Neuronal stem cell (in vitro differentiated cells): ENCODE data around the gene TBX1.

Experiments used
- DNase-seq: peaks from one replicate; pipeline ENCODE4 v3.0.0-alpha.2; 2013; ENCODE audit warnings: low spot score
- H2AFZ ChIP-seq: one replicate; pipeline ENCODE4 v1.6.1; 2013; ENCODE audit warnings: mild to moderate bottlenecking, low read length, inconsistent platforms
- H2AK5ac ChIP-seq: 2 replicates; pipeline ENCODE4 v1.6.1; 2013; ENCODE audit warnings: low read depth, mild to moderate bottlenecking, inconsistent platforms, low read length, moderate library complexity, mixed read lengths
- H2BK120ac ChIP-seq: 2 replicates; pipeline ENCODE4 v1.6.1; 2013; ENCODE audit warnings: low read depth, mild to moderate bottlenecking, inconsistent platforms, low read length, moderate library complexity, mixed read lengths
- H2BK12ac ChIP-seq: one replicate; pipeline ENCODE4 v1.6.1; 2013; ENCODE audit warnings: low read length, inconsistent platforms
- H2BK15ac ChIP-seq: 2 replicates; pipeline ENCODE4 v1.6.1; 2013; ENCODE audit warnings: mild to moderate bottlenecking, low read length, inconsistent platforms, mixed read lengths
- H2BK5ac ChIP-seq: one replicate; pipeline ENCODE4 v1.6.1; 2013; ENCODE audit warnings: inconsistent platforms, mild to moderate bottlenecking, low read length, moderate library complexity
- H3K14ac ChIP-seq: one replicate; pipeline ENCODE4 v1.6.1; 2013; ENCODE audit warnings: low read length, inconsistent platforms
- H3K18ac ChIP-seq: 2 replicates; pipeline ENCODE4 v1.6.1; 2013; ENCODE audit warnings: low read length, inconsistent platforms
- H3K23ac ChIP-seq: 2 replicates; pipeline ENCODE4 v1.6.1; 2013; ENCODE audit warnings: low read depth, mild to moderate bottlenecking, mixed read lengths, low read length, inconsistent platforms; ENCODE audit not compliant: poor library complexity
- H3K27ac ChIP-seq: replicated peaks from 3 replicates; pipeline ENCODE4 v1.5.1; 2013; ENCODE audit warnings: low read length, inconsistent platforms
- H3K27me3 ChIP-seq, 3 experiments: 2 replicates each; pipeline ENCODE4 v1.6.1; 2013; ENCODE audit warnings: low read length in 3 of 3, mild to moderate bottlenecking in 2 of 3, inconsistent platforms in 1 of 3, low read depth in 1 of 3, mixed read lengths in 1 of 3, moderate library complexity in 1 of 3; ENCODE audit not compliant: control insufficient read depth in 3 of 3, insufficient read depth in 3 of 3
- H3K36me3 ChIP-seq, 2 donors: replicated peaks in 1 of 2; 2 replicates each; pipeline ENCODE4 v1.6.1; 2013; ENCODE audit warnings: low read length in 2 of 2; ENCODE audit not compliant: control insufficient read depth in 2 of 2, insufficient read depth in 2 of 2
- H3K4ac ChIP-seq: 2 replicates; pipeline ENCODE4 v1.6.1; 2013; ENCODE audit warnings: inconsistent platforms, mild to moderate bottlenecking, low read length, moderate library complexity
- H3K4me1 ChIP-seq, 2 donors: 1 replicate in 1 of 2; 2 replicates in 1 of 2; pipeline ENCODE4 v1.6.1; 2013; ENCODE audit warnings: low read length in 2 of 2, low read depth in 1 of 2; ENCODE audit not compliant: control insufficient read depth in 2 of 2, insufficient read depth in 1 of 2
- H3K4me2 ChIP-seq: one replicate; pipeline ENCODE4 v1.6.1; 2013; ENCODE audit warnings: mild to moderate bottlenecking, low read length, inconsistent platforms; ENCODE audit not compliant: insufficient read depth, poor library complexity, severe bottlenecking
- H3K4me3 ChIP-seq, 2 donors: 2 replicates each; pipeline ENCODE4 v1.5.1; 2013; ENCODE audit warnings: low read length in 2 of 2, mild to moderate bottlenecking in 2 of 2, inconsistent platforms in 1 of 2, moderate library complexity in 1 of 2
- H3K79me1 ChIP-seq: one replicate; pipeline ENCODE4 v1.6.1; 2013; ENCODE audit warnings: low read depth, mild to moderate bottlenecking, inconsistent platforms, low read length, moderate library complexity
- H3K9ac ChIP-seq: one replicate; pipeline ENCODE4 v1.6.1; 2013; ENCODE audit warnings: mild to moderate bottlenecking, low read depth, low read length, inconsistent platforms; ENCODE audit not compliant: poor library complexity
- H3K9me3 ChIP-seq, 2 donors: replicated peaks in 1 of 2; 2 replicates each; pipeline versions ENCODE3 to v1.6.1; 2013; ENCODE audit warnings: low read length in 2 of 2, mild to moderate bottlenecking in 2 of 2, inconsistent platforms in 1 of 2, low read depth in 1 of 2, mixed read lengths in 1 of 2, moderate library complexity in 1 of 2; ENCODE audit not compliant: control insufficient read depth in 2 of 2, insufficient read depth in 1 of 2
- H4K8ac ChIP-seq: one replicate; pipeline ENCODE4 v1.6.1; 2013; ENCODE audit warnings: low read depth, mild to moderate bottlenecking, inconsistent platforms, low read length, moderate library complexity
- H4K91ac ChIP-seq: one replicate; pipeline ENCODE4 v1.6.1; 2013; ENCODE audit warnings: low read length, low read depth, mild to moderate bottlenecking, inconsistent platforms; ENCODE audit not compliant: poor library complexity
- WGBS, 2 donors: extraction: QIAGEN DNeasy Blood & Tissue Kit; methylation state at CpG; one replicate each; pipeline ENCODE4 v1.1.7; 2013; ENCODE audit warnings: missing lambda C conversion rate in 2 of 2, mixed read lengths in 1 of 2; ENCODE audit not compliant: insufficient read length in 2 of 2, insufficient replicate concordance in 1 of 2; ENCODE audit errors: extremely low coverage in 2 of 2; 5-methylcytosine and 5-hydroxymethylcytosine counted together

Gene TBX1

DNA sequence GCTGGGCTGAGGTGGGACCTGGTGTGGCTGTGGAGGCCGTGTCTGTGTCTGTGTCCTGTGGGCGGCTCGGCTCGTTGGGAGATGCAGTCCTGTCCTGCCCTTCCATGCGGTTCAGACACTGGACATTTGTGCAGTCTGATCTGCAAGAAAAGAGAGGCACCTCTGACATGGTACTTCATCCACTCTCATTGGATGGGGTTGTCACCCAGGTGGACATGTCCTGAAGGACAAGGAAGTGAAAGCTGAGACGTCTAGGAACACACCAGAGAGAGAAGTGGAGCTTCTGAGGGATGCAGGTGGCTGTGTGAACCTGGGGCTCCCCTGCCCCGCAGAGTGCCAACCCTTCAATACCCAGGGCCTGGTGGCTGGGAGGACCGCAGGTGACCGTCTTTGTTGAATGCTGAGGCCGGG is 18.4 kb downstream of the TBX1 start:
- no peaks in the 10 kb centered on the region for H3K36me3 ChIP-seq

DNA sequence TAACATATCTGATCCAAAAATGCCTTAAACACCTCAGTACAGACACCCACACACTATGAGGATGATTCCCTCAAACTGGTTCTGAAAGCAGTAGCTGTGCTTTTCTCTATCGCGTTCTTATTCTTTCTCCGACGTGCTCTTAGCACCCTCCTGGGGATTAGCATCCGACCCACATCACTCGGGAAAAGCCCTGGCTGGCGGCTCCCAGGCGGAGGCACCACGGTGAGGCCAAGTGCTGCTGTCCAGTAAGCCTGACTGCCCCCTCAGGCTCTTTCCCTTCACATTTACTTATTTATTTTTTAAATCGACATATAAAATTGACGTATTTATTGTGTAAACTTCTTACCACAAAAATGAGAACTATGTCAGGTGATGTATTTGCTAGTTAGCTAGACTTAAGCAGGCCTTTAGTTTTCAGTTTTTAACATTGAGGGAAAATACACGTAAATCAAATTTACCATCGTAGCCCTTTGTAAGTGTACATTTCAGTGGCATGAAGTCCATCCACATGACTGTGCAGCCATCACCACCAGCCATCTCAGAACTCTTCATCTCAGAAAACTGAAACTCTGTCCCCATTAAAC is 19.2 kb downstream of the TBX1 start:
- Histone ChIP-seq H4K91ac (no peak overlapping the region), H3K36me3 (no peaks in the 10 kb centered on the region), H3K4ac (no peak overlapping the region), H3K4me3 (no peak overlapping the region), H2BK15ac (no peak overlapping the region), H4K8ac (no peak overlapping the region), H3K79me1 (peaks cover 1% of the 10 kb centered on the region), H3K27me3 (peaks cover 0 to 28% (median 5%) of the 10 kb centered on the region in 3 experiments), H2BK12ac (peak overlapping the region; percentile 22), H3K9me3 (peaks cover 3% of the 10 kb centered on the region in 2 donors), H2AK5ac (no peak overlapping the region), H3K14ac (no peak overlapping the region), H3K9ac (no peak overlapping the region), H3K18ac (no peak overlapping the region), H3K23ac (no peak overlapping the region), H3K4me1 (peaks cover 0 to 3% of the 10 kb centered on the region in 2 donors), H2AFZ (no peak overlapping the region), H2BK5ac (no peak overlapping the region), H3K4me2 (no peak overlapping the region), H2BK120ac (no peak overlapping the region), H3K27ac (no peak overlapping the region)
- WGBS, 2 donors: no CpG with 5 or more reads among the region's 13 CpGs
- DNase-seq: no peak

More for the DNA sequence above, 18.4 kb downstream of the TBX1 start:
- Histone ChIP-seq H2AK5ac (peak overlapping the region; percentile 63), H2BK15ac (no peak overlapping the region), H3K4me1 (peaks cover 0 to 3% of the 10 kb centered on the region in 2 donors), H4K8ac (no peak overlapping the region), H3K18ac (peak overlapping the region; percentile 15), H3K23ac (peak overlapping the region; percentile 93), H3K4me2 (no peak overlapping the region), H2BK5ac (no peak overlapping the region), H3K4ac (no peak overlapping the region), H3K27ac (no peak overlapping the region), H2AFZ (no peak overlapping the region), H3K79me1 (peaks cover 1% of the 10 kb centered on the region), H2BK12ac (no peak overlapping the region), H2BK120ac (no peak overlapping the region), H3K4me3 (no peak overlapping the region), H3K9ac (no peak overlapping the region), H3K14ac (no peak overlapping the region), H4K91ac (peak overlapping the region; percentile 85), H3K27me3 (peaks cover 0 to 36% (median 5%) of the 10 kb centered on the region in 3 experiments), H3K9me3 (peaks cover 3% of the 10 kb centered on the region in 2 donors)
- DNase-seq: no peak
- WGBS, 2 donors: no CpG with 5 or more reads among the region's 10 CpGs

DNA sequence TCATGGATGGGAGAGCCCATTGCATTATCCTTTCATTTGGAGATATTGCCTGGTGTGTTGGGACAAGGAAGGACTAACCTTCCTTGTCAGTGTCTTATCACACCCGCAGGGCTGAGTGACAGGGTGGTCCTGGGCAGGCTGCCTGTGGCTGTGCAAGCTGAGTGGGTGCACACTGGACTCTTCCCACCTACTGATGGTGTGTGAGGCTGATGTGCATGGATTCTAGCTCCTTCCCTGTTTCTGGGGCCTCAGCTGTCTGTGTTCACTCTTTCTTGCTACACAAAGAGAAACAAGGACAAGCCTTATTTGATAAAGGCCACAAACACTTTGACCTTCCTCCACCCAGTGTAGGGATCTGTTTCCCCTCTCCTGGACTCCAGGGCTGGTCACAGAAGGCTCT is 22.0 kb downstream of the TBX1 start:
- H3K27me3 ChIP-seq: peaks cover 0 to 12% (median 4%) of the 10 kb centered on the region in 3 experiments
- H2AK5ac ChIP-seq: peak overlapping the region; percentile 61
- no peak overlapping the region for H2BK120ac ChIP-seq
- no peak overlapping the region for H2AFZ ChIP-seq
- peak overlapping the region; percentile 45 for H4K8ac ChIP-seq
- H3K4me2 ChIP-seq: no peak overlapping the region
- H3K4me3 ChIP-seq: no peak overlapping the region
- H3K27ac ChIP-seq: no peak overlapping the region
- H3K4ac ChIP-seq: no peak overlapping the region
- H2BK5ac ChIP-seq: no peak overlapping the region
- peaks cover 3% of the 10 kb centered on the region in 2 donors for H3K9me3 ChIP-seq
- H2BK12ac ChIP-seq: no peak overlapping the region
- no peak overlapping the region for H3K14ac ChIP-seq
- H3K36me3 ChIP-seq: no peaks in the 10 kb centered on the region
- no peak overlapping the region for H2BK15ac ChIP-seq
- no peak overlapping the region for H4K91ac ChIP-seq
- no peak overlapping the region for H3K23ac ChIP-seq
- no peak overlapping the region for H3K18ac ChIP-seq
- WGBS, 2 donors: no CpG with 5 or more reads among the region's 1 CpG
- H3K4me1 ChIP-seq: peaks cover 0 to 3% of the 10 kb centered on the region in 2 donors
- no peak overlapping the region for H3K9ac ChIP-seq
- no peak for DNase-seq
- H3K79me1 ChIP-seq: peaks cover 1% of the 10 kb centered on the region

DNA sequence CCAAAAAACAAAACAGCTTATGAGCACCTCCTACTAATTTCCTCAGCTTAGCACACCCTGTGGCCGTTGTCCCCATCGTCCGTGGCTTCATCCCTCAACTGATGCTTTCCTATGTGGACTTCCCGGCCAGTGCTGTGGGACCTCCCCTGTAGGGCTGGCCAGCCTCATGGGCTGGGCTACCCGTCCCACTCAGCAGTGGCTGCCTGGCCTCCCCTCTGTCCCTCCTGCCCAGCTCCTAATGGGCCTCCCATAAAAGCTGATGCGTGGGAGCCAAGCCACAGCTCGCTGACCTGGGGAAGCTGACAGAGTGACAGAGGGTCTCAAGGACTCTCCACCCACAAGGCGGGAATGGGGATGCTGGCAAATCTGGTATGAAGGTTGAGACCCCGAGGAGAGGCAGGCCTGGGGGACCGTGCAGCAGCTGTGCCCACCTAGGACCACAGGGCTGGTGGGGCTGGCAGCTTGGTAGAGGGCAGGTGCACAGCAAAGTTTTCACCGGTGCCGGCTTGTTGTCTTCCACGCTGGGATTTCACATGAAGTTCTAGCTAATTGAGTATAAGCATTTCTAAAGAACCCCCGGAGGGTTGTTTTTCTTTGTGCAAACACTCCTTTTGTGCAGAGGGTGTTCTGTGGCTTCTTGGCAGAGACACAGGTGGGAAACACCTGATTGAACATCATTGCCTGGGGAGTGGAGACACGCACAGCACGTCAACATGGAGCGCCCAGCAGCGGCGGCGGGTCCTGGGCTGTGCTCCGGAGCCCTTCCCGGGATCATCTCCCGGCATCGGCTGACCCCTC is 23.2 kb downstream of the TBX1 start:
- no peak overlapping the region for H2AFZ ChIP-seq
- WGBS, 2 donors: no CpG with 5 or more reads among the region's 24 CpGs
- H3K14ac ChIP-seq: no peak overlapping the region
- H3K4ac ChIP-seq: no peak overlapping the region
- peaks cover 0 to 3% of the 10 kb centered on the region in 2 donors for H3K4me1 ChIP-seq
- H3K27ac ChIP-seq: no peak overlapping the region
- no peak for DNase-seq
- H2BK15ac ChIP-seq: no peak overlapping the region
- no peak overlapping the region for H2BK12ac ChIP-seq
- peak overlapping the region; percentile 73 for H3K23ac ChIP-seq
- H3K79me1 ChIP-seq: peaks cover 2% of the 10 kb centered on the region
- peak overlapping the region; percentile 8 for H3K18ac ChIP-seq
- H2BK120ac ChIP-seq: no peak overlapping the region
- no peak overlapping the region for H4K8ac ChIP-seq
- no peak overlapping the region for H3K4me3 ChIP-seq
- peaks cover 3% of the 10 kb centered on the region in 2 donors for H3K9me3 ChIP-seq
- H4K91ac ChIP-seq: no peak overlapping the region
- H3K36me3 ChIP-seq: peaks cover 0 to 3% of the 10 kb centered on the region in 2 donors
- H3K4me2 ChIP-seq: no peak overlapping the region
- H2BK5ac ChIP-seq: no peak overlapping the region
- no peak overlapping the region for H2AK5ac ChIP-seq
- H3K9ac ChIP-seq: no peak overlapping the region
- H3K27me3 ChIP-seq: peaks cover 0 to 11% (median 4%) of the 10 kb centered on the region in 3 experiments
